ENCODE measurements around the gene CYP19A1. TPM values are rescaled to one million over a fixed set of nuclear protein-coding genes. Genes with fewer than 3 reads are reported as not detected.

Gene CYP19A1
- total and polyA plus RNA-seq, 2 experiments from 2014 or later, result 1.4 to 35.4 TPM

DNA sequence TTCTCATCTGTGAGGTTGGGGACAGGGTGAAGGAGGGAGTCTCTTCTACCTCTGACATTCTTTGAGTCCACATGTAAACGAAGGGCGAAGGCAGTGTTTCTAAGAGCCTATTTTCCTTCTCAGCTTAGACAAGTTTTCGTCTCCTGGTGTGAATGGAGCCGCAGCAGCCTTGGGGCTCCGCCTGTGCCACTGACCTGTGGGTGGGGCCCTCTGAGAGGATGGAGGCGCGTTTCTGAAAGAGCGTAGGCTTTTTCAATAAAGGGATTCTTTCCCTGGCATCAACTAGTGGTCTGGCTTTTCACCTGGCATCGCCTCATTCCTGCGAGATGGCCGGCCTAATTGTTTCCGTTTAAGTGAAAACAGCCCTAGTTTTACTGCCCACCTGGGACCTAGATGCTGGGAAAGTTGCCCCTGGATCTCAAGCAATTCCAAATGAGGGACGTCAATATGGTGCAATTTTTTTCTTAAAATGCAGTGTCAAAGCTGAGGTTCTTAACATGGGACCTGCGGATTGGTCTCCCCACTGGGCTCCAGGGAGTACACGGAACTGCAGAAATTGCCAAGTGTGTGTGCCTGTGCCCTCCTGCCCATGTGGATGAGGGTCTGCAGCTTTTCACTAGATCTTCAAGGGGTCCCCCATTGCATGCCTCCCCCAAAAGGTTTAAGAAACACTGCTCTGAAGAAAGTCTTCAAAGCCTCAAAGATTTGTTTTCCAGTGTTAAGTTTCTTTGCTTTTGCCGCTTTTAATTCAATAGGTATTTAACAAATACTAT, 4.0 kb upstream of the CYP19A1 start:
- H3K4me1 ChIP-seq (ENCODE audit: insufficient read depth), result peaks cover 11% of the 10 kb centered on the region
- H4K20me1 ChIP-seq (ENCODE audit: insufficient read depth, poor library complexity, severe bottlenecking), result no peaks in the 10 kb centered on the region
- H3K9me3 ChIP-seq (ENCODE audit: low read depth), result no peaks in the 10 kb centered on the region
- H3K9me2 ChIP-seq (replicated peaks; ENCODE audit: insufficient read depth), result no peaks in the 10 kb centered on the region
- H3K4me2 ChIP-seq, result peak overlapping the region; percentile 97
- peak overlapping the region; percentile 78 for H2AFZ ChIP-seq
- H3K36me3 ChIP-seq (replicated peaks; ENCODE audit: insufficient read depth, low read depth), result no peaks in the 10 kb centered on the region
- DNase-seq (ENCODE audit: low spot score), result no peak
- H3K27me3 ChIP-seq, result peaks cover 37% of the 10 kb centered on the region
- H3K79me2 ChIP-seq, result no peaks in the 10 kb centered on the region
- TF ChIP-seq EZH2 (IDR thresholded peaks at IDR 0.05; ENCODE audit: borderline replicate concordance) (no peak), EZH2phosphoT487 (IDR thresholded peaks at IDR 0.05; ENCODE audit: low read depth, severe bottlenecking, unreplicated experiment) (no peak)
- TF ChIP-seq, protein P1, sequence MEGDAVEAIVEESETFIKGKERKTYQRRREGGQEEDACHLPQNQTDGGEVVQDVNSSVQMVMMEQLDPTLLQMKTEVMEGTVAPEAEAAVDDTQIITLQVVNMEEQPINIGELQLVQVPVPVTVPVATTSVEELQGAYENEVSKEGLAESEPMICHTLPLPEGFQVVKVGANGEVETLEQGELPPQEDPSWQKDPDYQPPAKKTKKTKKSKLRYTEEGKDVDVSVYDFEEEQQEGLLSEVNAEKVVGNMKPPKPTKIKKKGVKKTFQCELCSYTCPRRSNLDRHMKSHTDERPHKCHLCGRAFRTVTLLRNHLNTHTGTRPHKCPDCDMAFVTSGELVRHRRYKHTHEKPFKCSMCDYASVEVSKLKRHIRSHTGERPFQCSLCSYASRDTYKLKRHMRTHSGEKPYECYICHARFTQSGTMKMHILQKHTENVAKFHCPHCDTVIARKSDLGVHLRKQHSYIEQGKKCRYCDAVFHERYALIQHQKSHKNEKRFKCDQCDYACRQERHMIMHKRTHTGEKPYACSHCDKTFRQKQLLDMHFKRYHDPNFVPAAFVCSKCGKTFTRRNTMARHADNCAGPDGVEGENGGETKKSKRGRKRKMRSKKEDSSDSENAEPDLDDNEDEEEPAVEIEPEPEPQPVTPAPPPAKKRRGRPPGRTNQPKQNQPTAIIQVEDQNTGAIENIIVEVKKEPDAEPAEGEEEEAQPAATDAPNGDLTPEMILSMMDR (IDR thresholded peaks at IDR 0.05; ENCODE audit: poor library complexity), result no peak
- 58% methylated on average over 16 of the region's 16 CpGs for WGBS (ENCODE audit: low lambda C conversion rate, missing lambda C conversion rate)
- peak overlapping the region; percentile 21 for H3K4me3 ChIP-seq
- no peak overlapping the region for H3K27ac ChIP-seq

DNA sequence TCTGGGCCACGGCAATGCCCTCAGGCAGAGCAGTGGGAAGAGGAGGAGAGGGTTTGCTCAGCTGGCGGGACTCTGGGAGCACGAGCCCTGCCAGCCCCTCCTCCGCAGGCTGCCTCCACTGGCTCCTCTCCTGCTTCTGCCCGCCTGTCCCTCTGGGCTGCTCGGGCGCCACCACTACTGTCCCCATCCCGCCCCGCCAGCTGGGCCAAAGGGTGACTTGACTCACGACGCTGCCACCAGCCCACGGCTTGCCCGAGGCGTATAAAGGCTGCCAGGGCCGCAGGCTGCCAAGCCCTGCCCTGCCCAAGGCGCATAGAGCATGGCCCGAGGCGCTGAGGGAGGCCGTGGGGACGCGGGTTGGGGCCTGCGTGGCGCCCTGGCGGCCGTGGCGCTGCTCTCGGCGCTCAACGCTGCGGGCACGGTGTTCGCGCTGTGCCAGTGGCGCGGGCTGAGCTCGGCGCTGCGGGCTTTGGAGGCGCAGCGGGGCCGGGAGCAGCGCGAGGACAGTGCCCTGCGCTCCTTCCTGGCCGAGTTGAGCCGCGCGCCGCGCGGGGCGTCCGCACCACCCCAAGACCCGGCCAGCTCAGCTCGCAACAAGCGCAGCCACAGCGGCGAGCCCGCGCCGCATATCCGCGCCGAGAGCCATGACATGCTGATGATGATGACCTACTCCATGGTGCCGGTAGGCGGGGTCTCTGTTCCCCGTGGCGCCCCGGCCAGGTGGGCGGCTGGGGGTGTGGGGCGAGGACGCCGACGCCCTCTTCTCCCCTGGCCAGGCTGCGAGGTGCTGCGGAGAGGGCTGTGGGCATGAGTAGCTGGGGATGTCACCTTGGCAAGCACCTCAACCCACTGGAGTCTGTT, 3.2 kb upstream of the CYP19A1 start, which contains the start of gene GLDN:
Gene GLDN (plus strand): TSS at position 290 of the 861 bp plus-strand sequence. CDS start 30 bp downstream, at position 320.
- Histone ChIP-seq H4K20me1 (ENCODE audit: insufficient read depth, poor library complexity, severe bottlenecking) (no peaks in the 10 kb centered on the region), H3K9me2 (replicated peaks; ENCODE audit: insufficient read depth) (no peaks in the 10 kb centered on the region), H2AFZ (peak within 1 kb of the TSS; percentile 78), H3K9me3 (ENCODE audit: low read depth) (no peaks in the 10 kb centered on the region), H3K4me3 (peak within 1 kb of the TSS; percentile 21), H3K79me2 (no peaks in the 10 kb centered on the region), H3K4me1 (ENCODE audit: insufficient read depth) (peaks cover 11% of the 10 kb centered on the region), H3K4me2 (peak within 1 kb of the TSS; percentile 97), H3K27me3 (peaks cover 37% of the 10 kb centered on the region), H3K36me3 (replicated peaks; ENCODE audit: insufficient read depth, low read depth) (no peaks in the 10 kb centered on the region), H3K27ac (no peak within 1 kb of the TSS)
- 10% methylated on average over 76 of the region's 76 CpGs for WGBS (ENCODE audit: low lambda C conversion rate, missing lambda C conversion rate)
- no peak for TF ChIP-seq EZH2 (IDR thresholded peaks at IDR 0.05; ENCODE audit: borderline replicate concordance)
- TF ChIP-seq, protein P1 (IDR thresholded peaks at IDR 0.05; ENCODE audit: poor library complexity), result no peak
- TF ChIP-seq EZH2phosphoT487 (IDR thresholded peaks at IDR 0.05; ENCODE audit: low read depth, severe bottlenecking, unreplicated experiment), result no peak
- peak; percentile 42 for DNase-seq (ENCODE audit: low spot score)

DNA sequence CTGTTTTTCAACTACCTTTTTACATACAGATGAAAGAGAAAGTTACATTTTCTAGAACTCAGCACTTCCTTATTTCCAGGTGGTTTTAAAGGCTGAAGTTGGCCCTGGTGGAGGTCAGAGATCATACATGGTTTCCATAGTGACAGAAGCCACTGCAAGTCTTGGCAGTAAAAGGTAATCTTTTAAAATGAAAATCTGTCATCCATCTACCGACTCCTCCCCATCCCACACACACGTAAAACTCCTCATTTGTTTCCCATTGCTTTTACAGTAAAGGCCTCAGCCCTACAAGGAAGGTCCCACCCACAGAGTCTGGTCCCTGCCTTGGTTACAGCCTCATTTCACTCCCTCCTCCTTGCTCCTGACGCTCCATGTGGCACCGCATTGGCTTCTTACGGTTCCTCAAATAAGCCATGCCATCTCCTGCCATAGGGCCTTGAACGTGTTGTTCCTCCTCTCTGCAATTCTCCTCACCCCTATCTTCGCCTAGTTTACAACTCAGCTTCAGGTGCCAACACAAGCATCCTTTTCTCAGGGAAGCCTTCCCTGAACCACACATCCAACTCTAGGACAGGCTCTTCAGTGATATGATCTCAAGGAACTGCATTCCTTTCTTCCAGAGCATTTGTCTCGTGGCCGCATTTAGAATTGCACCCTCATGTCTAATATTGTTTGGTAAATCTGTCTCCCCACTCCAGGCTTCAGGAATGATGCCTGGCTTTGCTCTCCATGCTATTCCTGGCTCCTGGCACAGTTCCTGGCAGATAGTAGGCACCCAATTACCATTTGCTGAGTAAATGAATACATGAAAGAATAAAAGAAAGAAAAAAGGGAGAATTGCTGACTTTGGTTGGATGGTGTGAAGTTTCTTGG, 2.6 kb downstream of the CYP19A1 start:
- no peaks in the 10 kb centered on the region for H3K36me3 ChIP-seq (replicated peaks; ENCODE audit: insufficient read depth, low read depth)
- no peaks in the 10 kb centered on the region for H4K20me1 ChIP-seq (ENCODE audit: insufficient read depth, poor library complexity, severe bottlenecking)
- H3K27me3 ChIP-seq, result peaks cover 8% of the 10 kb centered on the region
- TF ChIP-seq, protein P1 (IDR thresholded peaks at IDR 0.05; ENCODE audit: poor library complexity), result no peak
- TF ChIP-seq EZH2phosphoT487 (IDR thresholded peaks at IDR 0.05; ENCODE audit: low read depth, severe bottlenecking, unreplicated experiment) (no peak), EZH2 (IDR thresholded peaks at IDR 0.05; ENCODE audit: borderline replicate concordance) (no peak)
- H3K4me3 ChIP-seq, result no peak overlapping the region
- WGBS (ENCODE audit: low lambda C conversion rate, missing lambda C conversion rate), result 73% methylated on average over 9 of the region's 9 CpGs
- H3K4me2 ChIP-seq, result no peak overlapping the region
- H2AFZ ChIP-seq, result no peak overlapping the region
- H3K79me2 ChIP-seq, result no peaks in the 10 kb centered on the region
- no peak overlapping the region for H3K27ac ChIP-seq
- no peaks in the 10 kb centered on the region for H3K9me3 ChIP-seq (ENCODE audit: low read depth)
- no peak for DNase-seq (ENCODE audit: low spot score)
- H3K4me1 ChIP-seq (ENCODE audit: insufficient read depth), result no peaks in the 10 kb centered on the region
- H3K9me2 ChIP-seq (replicated peaks; ENCODE audit: insufficient read depth), result no peaks in the 10 kb centered on the region
